ENCODE data around the gene SLFN12.
A peak's percentile ranks its signal among the peaks of the same experiment; 100 is the strongest.
"Not testable (repeated sequence)": the region's sequence is repeated elsewhere in the genome, so short reads cannot be mapped to it uniquely, and the experiment has no call there.

Gene SLFN12

GRCh38 chr17:35407531-35407930 lies 24.8 kb downstream of the SLFN12 start:
- DNase-seq (ENCODE audit: low spot score), result no peak

DNA sequence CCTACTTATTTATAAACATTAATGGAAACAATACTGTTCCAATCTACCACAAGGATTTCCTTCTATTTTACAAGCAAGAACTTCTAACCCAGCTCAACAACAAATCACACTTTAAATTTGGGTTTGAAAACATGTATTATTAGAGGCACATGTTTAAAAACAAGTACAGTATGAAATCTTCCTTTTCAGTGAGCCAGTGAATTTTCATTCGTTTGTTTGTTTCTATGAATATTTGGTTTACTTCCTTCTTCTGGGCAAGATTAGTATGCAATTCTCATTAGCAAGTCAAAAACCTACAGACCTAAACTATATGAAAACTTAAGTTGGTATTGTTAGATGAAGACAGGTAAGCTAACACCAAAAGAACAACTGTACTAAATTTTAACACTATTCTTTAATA lies 25.7 kb downstream of the SLFN12 start:
- no peak for DNase-seq (ENCODE audit: low spot score)

- no peak for DNase-seq (ENCODE audit: low spot score)
Observed at GRCh38 chr17:35404360-35404759, 27.9 kb downstream of the SLFN12 start.

- DNase-seq (ENCODE audit: low spot score), result not testable (repeated sequence)
Observed at GRCh38 chr17:35393783-35394182, 38.5 kb downstream of the SLFN12 start.

GRCh38 chr17:35390663-35391062 lies 41.6 kb downstream of the SLFN12 start:
- no peak for DNase-seq (ENCODE audit: low spot score)

- no peak for DNase-seq (ENCODE audit: low spot score)
Observed at GRCh38 chr17:35390156-35390555, 42.1 kb downstream of the SLFN12 start.

DNA sequence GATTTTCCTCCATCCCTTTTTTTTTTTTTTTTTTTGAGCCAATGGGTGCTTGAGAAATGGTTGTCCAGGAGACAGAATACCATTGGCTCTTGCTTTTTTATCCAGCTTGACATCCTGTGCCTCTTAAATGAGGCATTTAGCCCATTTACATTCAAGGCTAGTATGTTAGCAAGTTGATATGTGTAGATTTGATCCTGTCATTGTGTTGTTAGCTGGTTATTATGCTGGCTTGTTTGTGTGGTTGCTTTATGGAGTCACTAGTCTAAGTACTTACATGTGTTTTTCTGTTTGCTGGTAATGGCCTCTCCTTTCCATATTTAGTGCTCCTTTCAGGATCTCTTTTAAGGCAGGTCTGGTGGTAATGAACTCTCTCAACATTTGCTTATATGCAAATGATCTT lies 44.8 kb downstream of the SLFN12 start:
- no peak for DNase-seq (ENCODE audit: low spot score)

DNA sequence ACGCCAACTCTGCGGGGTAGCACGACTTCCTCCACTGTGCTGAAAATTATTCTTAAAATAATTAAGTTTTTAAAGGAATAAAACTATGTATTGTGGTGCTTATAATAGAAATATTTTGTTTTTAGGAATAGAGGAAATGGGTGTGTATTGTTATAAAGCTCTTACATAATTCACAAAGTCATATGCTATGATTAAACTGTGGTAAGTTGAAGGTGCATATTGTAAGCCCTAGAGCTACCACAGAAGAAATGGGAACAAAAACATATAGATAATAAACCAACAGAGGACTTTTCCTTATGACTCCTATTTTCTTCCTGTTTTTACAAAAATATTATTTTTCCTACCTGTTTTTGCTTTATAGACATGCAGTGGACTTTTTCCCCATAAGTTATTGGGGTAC lies 54.6 kb downstream of the SLFN12 start:
- no peak for DNase-seq (ENCODE audit: low spot score)

- no peak for DNase-seq (ENCODE audit: low spot score)
Observed at GRCh38 chr17:35377068-35377467, 55.2 kb downstream of the SLFN12 start.

GRCh38 chr17:35376245-35376644 lies 56.1 kb downstream of the SLFN12 start:
- no peak for DNase-seq (ENCODE audit: low spot score)

DNA sequence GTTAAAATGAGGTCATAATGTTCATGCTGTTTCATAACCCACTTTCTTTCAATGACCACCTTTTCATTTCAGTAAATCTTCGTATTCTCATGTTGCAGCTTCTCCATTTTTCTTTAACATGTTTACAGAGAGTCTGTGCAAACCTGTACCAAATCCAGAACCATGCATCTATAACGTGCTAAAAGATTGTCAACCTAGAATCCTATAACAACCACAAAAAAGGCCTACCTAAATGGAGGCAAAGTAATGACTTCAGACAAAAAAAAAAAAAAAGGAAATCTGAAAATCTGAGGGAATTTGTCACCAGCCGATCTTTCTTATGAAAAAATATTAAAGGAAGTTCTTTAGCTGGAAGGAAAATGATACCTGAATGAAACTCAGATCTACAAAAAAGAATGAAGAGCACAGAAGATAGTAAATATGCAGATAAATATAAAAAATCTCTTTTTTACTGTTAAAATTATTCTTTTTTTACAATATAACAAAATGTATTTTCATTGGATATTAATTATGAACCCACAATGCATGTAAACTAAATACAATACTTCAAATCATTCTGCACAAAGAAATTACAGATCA lies 57.4 kb downstream of the SLFN12 start:
- no peak for DNase-seq (ENCODE audit: low spot score)

GRCh38 chr17:35373984-35374765 lies 58.1 kb downstream of the SLFN12 start:
- no peak for DNase-seq (ENCODE audit: low spot score)

DNA sequence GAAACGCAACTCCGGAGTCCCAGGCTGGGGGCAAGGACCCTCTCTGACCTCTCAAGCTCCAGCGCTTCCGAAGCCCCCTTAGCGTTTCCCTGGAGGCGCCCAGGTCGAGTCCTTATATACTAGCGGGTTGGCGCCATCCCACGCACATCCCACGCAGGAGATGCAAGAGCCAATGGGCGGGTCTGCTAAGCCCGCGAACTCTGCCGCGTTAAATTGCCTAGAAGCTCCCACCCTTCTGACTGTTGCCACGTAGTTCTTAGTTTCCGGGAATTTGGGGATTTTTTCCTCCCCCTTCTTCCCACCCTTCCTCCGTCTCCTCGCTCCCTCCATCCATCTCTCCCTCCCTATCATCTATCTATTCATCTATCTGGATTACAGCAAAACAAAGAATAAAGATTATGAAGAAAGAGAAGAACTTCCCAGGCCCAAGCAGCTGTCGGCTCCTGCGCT lies 58.7 kb downstream of the SLFN12 start, which contains the start of gene SLFN11:
TSS of gene SLFN11 (minus strand) at position 88 of the 450 bp plus-strand sequence. CDS start 9,814 bp downstream, outside the sequence.
- DNase-seq (ENCODE audit: low spot score), result no peak

- DNase-seq (ENCODE audit: low spot score), result peak; percentile 43
Observed at GRCh38 chr17:35372846-35373533, 59.3 kb downstream of the SLFN12 start.

DNA sequence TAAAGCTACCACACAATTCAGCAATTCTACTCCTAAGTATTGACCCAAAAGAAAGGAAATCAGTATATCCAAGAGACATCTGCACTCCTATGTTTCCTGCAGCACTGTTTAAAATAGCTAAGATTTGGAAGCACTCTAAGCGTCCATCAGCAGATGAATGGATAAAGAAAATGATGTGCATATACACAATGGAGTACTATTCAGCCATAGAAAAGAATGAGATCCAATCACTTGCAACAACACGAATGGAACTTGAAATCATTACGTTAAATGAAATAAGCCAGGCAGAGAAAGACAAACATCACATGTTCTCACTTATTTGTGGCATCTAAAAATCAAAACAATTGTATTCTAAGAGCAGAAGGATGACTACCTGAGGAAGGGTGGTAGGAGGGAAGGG lies 60.4 kb downstream of the SLFN12 start:
- peak; percentile 6 for DNase-seq (ENCODE audit: low spot score)

DNA sequence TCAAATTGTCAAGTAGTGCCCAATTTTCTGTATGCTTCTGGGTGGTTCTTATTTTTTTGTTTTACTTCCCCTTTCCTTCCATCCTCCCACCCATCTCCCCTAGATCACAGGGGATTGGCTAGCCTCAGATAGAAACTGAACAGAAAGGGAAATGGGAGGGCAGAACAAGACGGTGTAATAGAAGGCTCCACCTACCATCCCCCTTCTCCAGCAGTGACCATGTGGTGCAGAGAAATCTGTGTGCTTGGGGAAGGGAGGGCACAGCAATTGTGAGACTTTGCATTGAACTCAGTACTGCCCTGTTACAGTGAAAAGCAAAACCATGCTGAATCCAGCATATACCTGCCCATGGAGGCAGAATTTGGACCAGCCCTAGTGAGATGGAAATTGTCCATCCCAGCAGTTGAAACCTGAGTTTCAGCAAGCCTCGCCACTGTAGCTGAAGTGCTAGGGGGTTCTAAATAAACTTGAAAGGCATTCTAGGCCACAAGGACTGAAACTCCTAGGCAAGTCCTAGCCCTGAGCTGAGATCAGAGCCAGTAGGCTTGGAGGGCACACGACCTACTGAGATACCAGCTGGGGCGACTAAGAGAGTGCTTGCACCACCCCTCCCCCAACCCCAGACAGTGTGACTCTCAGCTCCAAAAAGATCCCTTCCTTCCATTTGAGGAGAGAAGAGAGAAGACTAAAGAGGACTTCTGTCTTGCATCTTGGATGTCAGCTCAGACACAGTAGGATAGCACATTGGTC lies 64.0 kb downstream of the SLFN12 start:
- no peak for DNase-seq (ENCODE audit: low spot score)

- no peak for DNase-seq (ENCODE audit: low spot score)
Observed at GRCh38 chr17:35361027-35361426, 71.3 kb downstream of the SLFN12 start.
